Mammary epithelial cell (primary cell): Measurements from ENCODE around the gene MAGI1.

ENCODE experiments used
- EZH2 ChIP-seq: IDR thresholded peaks from 2 replicates; pipeline ENCODE4 v1.6.1; 2012; ENCODE audit warnings: low read length, inconsistent platforms, borderline replicate concordance
- TF ChIP-seq, protein P1 (sequence below), 2 donors: IDR thresholded peaks in 1 of 2; conservative IDR thresholded peaks in 1 of 2; 2 replicates each; pipeline ENCODE4 v1.5.1; 2011 to 2012; ENCODE audit warnings: inconsistent platforms in 2 of 2, low read length in 2 of 2, mild to moderate bottlenecking in 2 of 2, control low read depth in 1 of 2, low read depth in 1 of 2; ENCODE audit not compliant: insufficient read depth in 1 of 2; ENCODE audit errors: extremely low read depth in 1 of 2

DNA sequence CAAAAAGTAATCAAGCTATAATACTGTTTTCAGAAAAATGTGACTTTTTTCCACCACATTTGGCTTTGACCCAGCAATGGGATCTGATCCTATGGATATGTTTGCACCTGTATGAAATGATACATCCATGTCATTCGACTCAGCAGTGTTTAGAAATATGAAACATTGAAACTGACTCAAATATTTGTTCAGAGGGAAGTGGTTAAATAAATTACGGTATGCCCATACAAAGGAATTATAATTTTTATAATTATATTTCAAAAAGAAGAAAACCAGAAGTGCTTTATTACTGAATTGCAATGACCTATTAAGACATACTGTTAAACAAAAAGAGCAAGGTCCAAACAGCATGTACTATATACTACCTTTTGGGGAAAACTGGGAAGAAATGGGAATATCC is 546.5 kb downstream of the MAGI1 start:
- TF ChIP-seq, protein P1, sequence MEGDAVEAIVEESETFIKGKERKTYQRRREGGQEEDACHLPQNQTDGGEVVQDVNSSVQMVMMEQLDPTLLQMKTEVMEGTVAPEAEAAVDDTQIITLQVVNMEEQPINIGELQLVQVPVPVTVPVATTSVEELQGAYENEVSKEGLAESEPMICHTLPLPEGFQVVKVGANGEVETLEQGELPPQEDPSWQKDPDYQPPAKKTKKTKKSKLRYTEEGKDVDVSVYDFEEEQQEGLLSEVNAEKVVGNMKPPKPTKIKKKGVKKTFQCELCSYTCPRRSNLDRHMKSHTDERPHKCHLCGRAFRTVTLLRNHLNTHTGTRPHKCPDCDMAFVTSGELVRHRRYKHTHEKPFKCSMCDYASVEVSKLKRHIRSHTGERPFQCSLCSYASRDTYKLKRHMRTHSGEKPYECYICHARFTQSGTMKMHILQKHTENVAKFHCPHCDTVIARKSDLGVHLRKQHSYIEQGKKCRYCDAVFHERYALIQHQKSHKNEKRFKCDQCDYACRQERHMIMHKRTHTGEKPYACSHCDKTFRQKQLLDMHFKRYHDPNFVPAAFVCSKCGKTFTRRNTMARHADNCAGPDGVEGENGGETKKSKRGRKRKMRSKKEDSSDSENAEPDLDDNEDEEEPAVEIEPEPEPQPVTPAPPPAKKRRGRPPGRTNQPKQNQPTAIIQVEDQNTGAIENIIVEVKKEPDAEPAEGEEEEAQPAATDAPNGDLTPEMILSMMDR (conservative IDR thresholded peaks at IDR 0.05 in 1 of 2, IDR thresholded peaks at IDR 0.05 in 1 of 2; ENCODE audit: extremely low read depth in 1 of 2, insufficient read depth in 1 of 2, low read depth in 1 of 2, low read length in 2 of 2) = no peak
- no peak for TF ChIP-seq EZH2
